CD14-positive monocyte (primary cell): ENCODE results near the gene TNFRSF14. TPM values are rescaled to one million over a fixed set of nuclear protein-coding genes. Genes with fewer than 3 reads are reported as not detected.

Source experiments
- DNase-seq, 3 donors: peaks; one replicate each; pipeline ENCODE4 v3.0.0-alpha.2; 2011 to 2022
- H2AFZ ChIP-seq: 2 replicates; pipeline ENCODE4 v1.6.0; 2012; ENCODE audit warnings: mild to moderate bottlenecking, low read depth, low read length, inconsistent platforms; ENCODE audit not compliant: insufficient read depth, poor library complexity, severe bottlenecking
- H3K27ac ChIP-seq, 2 donors: 1 replicate in 1 of 2; 2 replicates in 1 of 2; pipeline ENCODE4 v1.5.1; 2012 to 2013; ENCODE audit warnings: low read length in 2 of 2, control low read depth in 1 of 2, inconsistent platforms in 1 of 2, low read depth in 1 of 2, mild to moderate bottlenecking in 1 of 2
- H3K27me3 ChIP-seq, 2 donors: one replicate each; pipeline versions ENCODE4 v1.6.0 to v1.6.1; 2011 to 2013; ENCODE audit warnings: low read length in 2 of 2; ENCODE audit not compliant: control insufficient read depth in 2 of 2, insufficient read depth in 2 of 2
- H3K36me3 ChIP-seq, 2 donors: replicated peaks in 1 of 2; 1 replicate in 1 of 2; 2 replicates in 1 of 2; pipeline versions ENCODE4 v1.5.1 to v1.6.1; 2012 to 2013; ENCODE audit warnings: low read length in 2 of 2, control low read depth in 1 of 2, inconsistent platforms in 1 of 2, mild to moderate bottlenecking in 1 of 2; ENCODE audit not compliant: insufficient read depth in 2 of 2, control insufficient read depth in 1 of 2
- H3K4me1 ChIP-seq, 2 donors: 1 replicate in 1 of 2; 2 replicates in 1 of 2; pipeline versions ENCODE4 v1.5.1 to v1.6.1; 2012 to 2013; ENCODE audit warnings: low read length in 2 of 2, control low read depth in 1 of 2, inconsistent platforms in 1 of 2, mild to moderate bottlenecking in 1 of 2, moderate library complexity in 1 of 2; ENCODE audit not compliant: insufficient read depth in 2 of 2, control insufficient read depth in 1 of 2
- H3K4me2 ChIP-seq: replicated peaks from 2 replicates; pipeline ENCODE3; 2012; ENCODE audit warnings: low read length, moderate library complexity, mild to moderate bottlenecking; ENCODE audit not compliant: poor library complexity, severe bottlenecking; ENCODE audit errors: extremely low read depth
- H3K4me3 ChIP-seq, 3 experiments: fragments of 200-600 bp in 1 of 3; sonication (generic) in 1 of 3; replicated peaks in 1 of 3; 1 replicate in 2 of 3; 2 replicates in 1 of 3; pipeline ENCODE4 v1.5.1; 2011 to 2013; ENCODE audit warnings: low read length in 3 of 3, mild to moderate bottlenecking in 3 of 3, control low read depth in 2 of 3, low read depth in 2 of 3, inconsistent platforms in 1 of 3, moderate library complexity in 1 of 3
- H3K79me2 ChIP-seq: 2 replicates; pipeline ENCODE4 v1.6.0; 2012; ENCODE audit warnings: mild to moderate bottlenecking, control low read depth, inconsistent platforms, low read length, moderate library complexity; ENCODE audit not compliant: insufficient read depth
- H3K9ac ChIP-seq: 2 replicates; pipeline ENCODE4 v1.6.0; 2017; ENCODE audit warnings: low read length, mild to moderate bottlenecking; ENCODE audit not compliant: insufficient read depth, poor library complexity, severe bottlenecking
- H3K9me3 ChIP-seq, 2 donors: replicated peaks in 1 of 2; 1 replicate in 1 of 2; 2 replicates in 1 of 2; pipeline versions ENCODE4 v1.5.1 to v1.6.1; 2012 to 2013; ENCODE audit warnings: low read length in 2 of 2, control low read depth in 1 of 2; ENCODE audit not compliant: control insufficient read depth in 1 of 2, insufficient read depth in 1 of 2
- H4K20me1 ChIP-seq: 2 replicates; pipeline ENCODE4 v1.6.0; 2012; ENCODE audit warnings: mild to moderate bottlenecking, low read length, control low read depth, moderate library complexity; ENCODE audit not compliant: insufficient read depth
- H3K27ac Mint-ChIP-seq, 7 donors: one replicate each; pipeline ENCODE4 v1.8.0; 2020; ENCODE audit warnings: mild to moderate bottlenecking in 7 of 7, mixed read lengths in 7 of 7, moderate library complexity in 6 of 7, inconsistent platforms in 2 of 7
- H3K27me3 Mint-ChIP-seq, 3 donors: one replicate each; pipeline ENCODE4 v1.8.0; 2021 to 2022; ENCODE audit warnings: low read depth in 3 of 3, mild to moderate bottlenecking in 3 of 3, mixed read lengths in 3 of 3, moderate library complexity in 3 of 3, inconsistent platforms in 1 of 3
- H3K36me3 Mint-ChIP-seq, 2 donors: one replicate each; pipeline ENCODE4 v1.8.0; 2020; ENCODE audit warnings: mixed read lengths in 2 of 2, inconsistent platforms in 1 of 2, mild to moderate bottlenecking in 1 of 2
- H3K4me1 Mint-ChIP-seq: one replicate; pipeline ENCODE4 v1.8.0; 2020; ENCODE audit warnings: mild to moderate bottlenecking, mixed read lengths
- H3K4me3 Mint-ChIP-seq, 2 donors: one replicate each; pipeline ENCODE4 v1.8.0; 2020; ENCODE audit warnings: mild to moderate bottlenecking in 2 of 2, mixed read lengths in 2 of 2, moderate library complexity in 1 of 2
- H3K9me3 Mint-ChIP-seq, 7 donors: one replicate each; pipeline ENCODE4 v1.8.0; 2020 to 2022; ENCODE audit warnings: mixed read lengths in 7 of 7, mild to moderate bottlenecking in 6 of 7, moderate library complexity in 6 of 7, inconsistent platforms in 2 of 7
- CTCF ChIP-seq: fragments of 200-600 bp; IDR thresholded peaks from one replicate; pipeline ENCODE4 v1.8.0; 2022; ENCODE audit warnings: antibody characterized with exemption, mild to moderate bottlenecking
- WGBS: methylation state at CpG from one replicate; pipeline ENCODE4 v1.1.5; 2013; ENCODE audit warnings: missing lambda C conversion rate; ENCODE audit not compliant: insufficient coverage; 5-methylcytosine and 5-hydroxymethylcytosine counted together
- intact Hi-C, 2 donors: fragments of 100-400 bp; cut with micrococcal nuclease; formaldehyde crosslinking; loops; one replicate each; pipeline versions ENCODE4 v1.15.0 to v1.15.1; 2023
- polyA plus RNA-seq, 3 donors: library from polyadenylated mRNA; depleted of rRNA in 1 of 3; unstranded in 2 of 3; stranded (reverse) in 1 of 3; fragments of 300-500 nt in 2 of 3; fragments of >200 nt in 1 of 3; fragmentation: Illumina TruSeq in 2 of 3; gene quantifications; 1 replicate in 2 of 3; 2 replicates in 1 of 3; pipeline ENCODE4 v1.2.3, GENCODE V29; 2012 to 2021

Gene TNFRSF14
- polyA plus RNA-seq, 3 donors = 62.1 to 512 (median 64.4) TPM

- H3K4me1 ChIP-seq = no peaks in the 10 kb centered on the region
- H3K9me3 ChIP-seq = no peaks in the 10 kb centered on the region
- H2AFZ ChIP-seq = no peak overlapping the region
- intact Hi-C loops = no loop called here
- Mint-ChIP-seq H3K27me3 (peaks cover 0 to 12% (median 7%) of the 10 kb centered on the region in 3 donors), H3K4me3 (no peak overlapping the region), H3K4me1 (no peaks in the 10 kb centered on the region), H3K9me3 (peaks cover 0 to 3% (median 0%) of the 10 kb centered on the region in 7 donors), H3K36me3 (no peaks in the 10 kb centered on the region), H3K27ac (no peak overlapping the region)
- no peak overlapping the region for H3K9ac ChIP-seq
- no peaks in the 10 kb centered on the region for H3K79me2 ChIP-seq
- H3K27me3 ChIP-seq = no peaks in the 10 kb centered on the region
- no peaks in the 10 kb centered on the region for H3K36me3 ChIP-seq
- no peak overlapping the region for H3K4me3 ChIP-seq
- no peak for DNase-seq
- no peak for TF ChIP-seq CTCF
- H4K20me1 ChIP-seq = no peaks in the 10 kb centered on the region
- 91% methylated on average over 19 of the region's 19 CpGs for WGBS
- no peak overlapping the region for H3K27ac ChIP-seq
- H3K4me2 ChIP-seq = no peak overlapping the region
These were observed 48.1 kb downstream of the TNFRSF14 start for GRCh38 chr1:2604156-2604843.

GRCh38 chr1:2604844-2605508 lies 48.8 kb downstream of the TNFRSF14 start:
- Histone ChIP-seq H3K27ac (no peak overlapping the region), H3K4me2 (no peak overlapping the region), H2AFZ (no peak overlapping the region), H4K20me1 (no peaks in the 10 kb centered on the region), H3K36me3 (no peaks in the 10 kb centered on the region), H3K4me3 (no peak overlapping the region), H3K79me2 (no peaks in the 10 kb centered on the region), H3K9me3 (no peaks in the 10 kb centered on the region), H3K9ac (no peak overlapping the region), H3K4me1 (no peaks in the 10 kb centered on the region), H3K27me3 (no peaks in the 10 kb centered on the region)
- H3K27ac Mint-ChIP-seq = no peak overlapping the region
- no peak for TF ChIP-seq CTCF
- H3K4me3 Mint-ChIP-seq = no peak overlapping the region
- peaks cover 0 to 3% (median 0%) of the 10 kb centered on the region in 7 donors for H3K9me3 Mint-ChIP-seq
- no peak for DNase-seq
- no peaks in the 10 kb centered on the region for H3K36me3 Mint-ChIP-seq
- intact Hi-C loops = no loop called here
- WGBS = 93% methylated on average over 11 of the region's 14 CpGs
- H3K4me1 Mint-ChIP-seq = no peaks in the 10 kb centered on the region
- H3K27me3 Mint-ChIP-seq = peaks cover 2 to 13% (median 7%) of the 10 kb centered on the region in 3 donors
